NOMO-1 treated with DMSO at 0.1 percent for 48 hours (cell line): Measurements from ENCODE around the gene AKAP13.

Source experiments
- DNase-seq: peaks from one replicate; lab custom pipeline; 2025; ENCODE audit not compliant: unreplicated experiment; lab: John Stamatoyannopoulos, UW

The AKAP13 gene

GRCh38 chr15:85749261-85750151 is 369.1 kb downstream of the AKAP13 start:
- no peak for DNase-seq

GRCh38 chr15:85750319-85751290 is 370.2 kb downstream of the AKAP13 start:
- DNase-seq: no peak

GRCh38 chr15:85751291-85752123 is 371.1 kb downstream of the AKAP13 start:
- DNase-seq: no peak

DNA sequence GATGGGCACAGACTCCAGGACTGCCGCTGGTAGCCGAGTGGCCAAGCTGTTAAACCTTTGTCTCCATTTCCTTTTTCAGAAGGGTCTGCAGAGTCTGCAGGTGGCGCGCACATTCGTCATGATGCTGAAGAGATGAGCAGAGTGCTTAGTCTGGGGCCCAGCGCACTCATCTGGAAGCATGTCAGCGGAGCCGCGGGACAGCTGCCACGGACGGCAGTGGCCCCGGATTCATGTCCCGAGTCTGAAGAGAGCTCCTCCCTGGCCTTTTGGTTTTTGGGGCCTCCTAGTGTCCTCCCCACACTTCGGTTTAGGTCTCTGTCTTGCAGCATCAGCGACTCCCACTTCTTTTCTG is 371.7 kb downstream of the AKAP13 start:
- DNase-seq: no peak

GRCh38 chr15:85752491-85752961 is 372.1 kb downstream of the AKAP13 start:
- DNase-seq: no peak

DNA sequence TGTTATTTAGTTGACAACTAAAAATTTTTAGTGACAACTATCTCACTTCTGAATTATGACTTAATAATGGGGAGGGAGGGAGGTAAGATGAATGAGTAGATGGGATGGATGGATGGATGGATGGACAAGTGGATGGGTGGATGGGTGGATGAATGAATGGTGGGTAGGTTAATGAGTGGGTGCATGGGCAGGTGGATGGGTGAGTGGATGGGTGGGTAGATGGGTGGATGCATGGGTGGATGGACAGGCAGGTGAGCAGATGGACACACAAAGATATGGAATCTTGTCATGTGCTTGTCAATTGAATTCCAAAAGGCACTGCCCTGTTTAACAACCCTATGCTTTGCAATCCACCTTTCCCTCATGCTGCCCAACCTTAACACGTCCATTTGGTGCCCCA is 372.9 kb downstream of the AKAP13 start:
- DNase-seq: no peak

DNA sequence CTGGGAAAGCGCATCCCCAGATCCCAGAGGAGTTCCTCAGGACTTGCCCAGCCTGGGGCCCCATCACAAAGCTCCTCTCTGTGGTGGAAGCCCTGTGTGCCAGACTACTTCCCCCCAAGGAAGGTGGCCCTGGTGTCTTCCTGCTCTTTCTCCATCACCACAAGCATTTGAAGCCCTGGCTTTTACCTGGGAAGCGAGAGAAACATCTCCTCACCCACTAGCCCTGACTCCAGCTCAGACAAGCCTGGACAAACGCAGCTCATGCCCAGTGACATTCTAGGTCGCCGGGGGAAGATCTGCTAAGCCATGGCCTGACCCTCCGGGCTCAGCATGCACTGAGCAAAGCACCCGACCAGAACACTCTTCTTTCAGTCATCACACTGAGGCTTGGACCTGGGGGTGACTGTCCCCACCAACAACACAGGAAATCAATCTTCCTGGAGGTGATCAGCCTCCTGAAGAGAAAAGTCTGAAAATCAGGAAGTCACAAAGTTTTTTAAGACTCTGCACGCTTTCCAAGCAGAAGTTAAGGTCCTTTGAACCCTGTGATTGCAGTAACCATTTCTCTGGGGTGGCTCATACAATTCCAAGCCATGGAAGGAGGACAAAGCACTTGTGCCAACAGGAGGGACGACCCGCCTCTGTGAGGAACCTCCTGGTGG is 373.5 kb downstream of the AKAP13 start:
- peak; percentile 20 for DNase-seq

DNA sequence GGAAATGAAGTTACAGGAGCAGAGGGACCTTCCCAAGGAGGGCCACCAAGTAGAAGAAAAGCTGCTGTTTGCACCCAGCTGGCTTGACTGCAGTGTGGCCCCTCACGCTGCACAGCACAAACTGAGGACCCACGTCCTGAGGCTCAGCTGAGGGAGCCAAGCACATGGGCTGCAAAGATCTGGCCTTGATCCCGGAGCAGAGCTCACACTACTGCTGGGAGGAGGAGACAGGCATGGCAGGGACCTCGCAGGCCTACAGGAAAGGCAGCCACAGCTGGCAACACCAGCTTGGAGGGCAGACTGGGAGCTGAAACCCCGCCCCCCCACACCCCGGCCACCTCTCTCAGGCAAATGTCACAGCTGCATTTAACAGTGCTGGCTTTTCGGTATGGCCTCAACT is 374.6 kb downstream of the AKAP13 start:
- no peak for DNase-seq

GRCh38 chr15:85755471-85755870 is 375.1 kb downstream of the AKAP13 start:
- DNase-seq: no peak

DNA sequence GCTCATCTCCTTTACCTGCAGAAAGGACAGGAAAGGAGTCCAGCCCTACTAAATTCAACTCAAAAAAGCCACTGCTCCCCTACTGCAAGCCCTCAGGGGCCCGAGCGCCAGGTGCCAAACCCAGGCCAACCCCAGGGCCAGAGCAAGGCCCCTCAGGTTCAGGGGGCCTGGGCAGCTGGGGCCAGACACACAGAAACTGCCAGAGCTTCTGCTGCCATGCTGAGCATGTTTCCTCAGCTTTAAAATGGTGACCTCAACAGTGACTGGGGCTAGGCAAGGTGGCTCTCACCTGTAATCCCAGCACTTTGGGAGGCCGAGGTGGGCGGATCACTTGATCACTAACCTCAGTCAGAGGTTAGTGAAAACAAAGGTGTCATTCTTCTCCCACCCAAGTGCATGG is 375.5 kb downstream of the AKAP13 start:
- no peak for DNase-seq

- no peak for DNase-seq
Observed at GRCh38 chr15:85756411-85757072, 376.1 kb downstream of the AKAP13 start.

DNA sequence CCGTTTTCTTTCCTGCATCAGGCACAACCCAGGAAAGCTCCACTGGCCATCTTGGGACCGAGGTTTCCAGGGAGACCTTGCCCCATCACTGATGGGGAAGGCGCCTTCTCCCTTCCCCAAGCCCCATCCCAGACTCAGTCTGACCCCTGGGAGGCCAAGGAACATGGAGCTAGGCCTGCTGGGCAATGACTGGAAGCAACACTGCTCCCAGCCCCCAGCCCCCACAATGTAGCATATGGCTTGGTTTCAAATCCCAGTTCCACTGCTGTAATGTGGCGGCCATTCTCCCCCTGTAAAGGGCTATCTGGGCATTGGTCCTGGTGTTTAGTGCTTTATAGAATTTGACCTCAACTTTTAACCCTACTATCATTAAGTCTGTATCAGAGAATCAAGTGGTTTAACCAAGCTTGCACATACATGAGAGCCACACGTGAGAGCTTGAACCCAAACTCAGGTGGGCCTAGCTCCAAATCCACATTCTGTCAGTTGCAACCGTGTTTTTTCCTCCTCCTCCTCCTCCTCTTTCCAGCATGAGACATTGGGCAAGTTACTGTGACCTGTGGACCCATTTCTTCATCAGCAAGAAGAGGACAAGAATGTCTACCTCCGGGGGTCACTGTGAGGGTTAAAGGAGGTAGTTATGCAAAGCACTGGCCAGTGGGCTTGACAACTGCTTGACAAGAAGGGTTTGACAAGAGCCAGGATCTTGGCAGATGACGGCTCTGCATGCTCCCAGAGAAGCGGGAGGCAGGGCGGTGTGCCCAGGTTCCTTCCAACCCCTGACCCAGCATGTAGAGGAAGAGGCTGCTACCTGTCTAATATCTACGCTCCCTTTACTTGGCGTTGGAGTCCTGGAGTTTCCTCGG is 376.9 kb downstream of the AKAP13 start:
- no peak for DNase-seq

- DNase-seq: no peak
Observed at GRCh38 chr15:85757939-85758654, 377.7 kb downstream of the AKAP13 start.

DNA sequence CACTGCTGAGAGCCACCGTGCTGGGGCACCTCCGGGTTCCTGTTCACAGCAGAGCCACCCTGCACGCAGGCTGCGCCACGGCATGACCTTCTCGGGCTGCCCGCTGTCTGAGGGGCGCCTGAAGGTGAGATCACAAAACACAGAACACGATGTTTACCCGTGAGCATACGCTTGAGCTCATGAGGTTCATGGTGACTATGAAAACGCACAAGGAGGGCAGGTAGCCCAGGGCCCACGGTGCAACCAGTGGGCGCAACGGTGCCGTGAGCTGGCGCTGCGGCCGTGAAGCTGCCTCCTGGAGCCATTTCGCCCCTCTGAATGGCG is 378.2 kb downstream of the AKAP13 start:
- no peak for DNase-seq

- no peak for DNase-seq
Observed at GRCh38 chr15:85759376-85759775, 379.0 kb downstream of the AKAP13 start.

DNA sequence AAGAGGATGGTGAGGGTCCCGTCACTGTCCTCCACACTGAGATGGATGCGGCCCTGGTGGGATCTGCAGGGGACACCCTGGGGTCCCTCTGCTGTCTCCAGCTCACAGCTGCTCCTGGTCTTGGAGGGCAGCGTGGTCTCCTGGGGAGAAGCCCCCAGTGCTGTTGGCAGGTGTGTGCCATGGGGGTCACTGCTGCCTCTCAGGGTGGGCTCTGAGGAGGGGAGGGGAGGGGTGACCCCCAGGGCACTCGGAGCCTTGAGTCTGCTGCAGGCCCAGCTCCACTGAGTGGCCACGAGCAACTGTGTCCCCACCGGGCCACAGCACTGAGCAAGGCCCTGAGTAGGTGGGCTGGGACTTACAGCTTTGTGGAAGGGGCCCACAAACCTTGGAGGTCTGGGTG is 379.6 kb downstream of the AKAP13 start:
- DNase-seq: no peak

DNA sequence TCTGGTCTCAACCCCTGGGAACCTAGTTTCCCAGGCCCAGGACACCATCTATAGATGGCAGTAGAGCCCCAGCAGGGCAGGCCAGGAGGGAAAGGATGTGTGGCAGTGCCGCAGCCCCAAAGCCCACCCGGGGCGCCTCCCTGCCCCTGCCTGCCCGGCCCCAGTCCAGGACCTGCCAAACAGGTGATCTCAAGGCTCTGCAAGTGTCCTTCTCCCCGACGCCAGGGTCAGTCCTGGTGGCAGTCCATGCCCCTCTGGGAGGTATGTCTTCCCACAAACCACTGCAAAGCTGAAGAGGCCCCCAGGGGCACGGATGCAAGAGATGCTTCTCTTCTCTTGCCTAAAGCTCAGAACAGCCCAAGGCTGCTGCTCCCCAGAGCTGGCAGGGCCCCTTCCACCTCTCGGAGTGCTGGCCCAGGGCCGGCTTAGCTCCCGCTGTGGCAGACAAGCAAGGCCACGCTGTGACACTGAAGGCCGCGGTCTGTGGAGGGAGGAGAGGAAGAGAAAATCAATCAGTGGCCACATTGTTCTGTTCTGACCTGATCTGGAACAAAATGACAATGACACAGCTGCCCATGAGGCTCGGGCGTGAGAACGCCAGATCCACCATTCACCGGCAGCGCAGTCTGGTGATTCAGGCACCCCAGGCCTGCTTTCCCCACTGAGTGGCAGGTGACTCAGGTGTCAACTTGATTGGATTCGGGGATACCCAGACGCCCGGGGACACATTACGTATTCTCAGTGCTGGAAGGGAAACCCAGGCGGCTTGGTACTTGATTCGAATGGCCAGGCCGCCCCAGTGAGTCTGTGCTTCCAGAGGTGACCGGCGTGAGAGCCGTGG is 380.3 kb downstream of the AKAP13 start:
- DNase-seq: no peak

DNA sequence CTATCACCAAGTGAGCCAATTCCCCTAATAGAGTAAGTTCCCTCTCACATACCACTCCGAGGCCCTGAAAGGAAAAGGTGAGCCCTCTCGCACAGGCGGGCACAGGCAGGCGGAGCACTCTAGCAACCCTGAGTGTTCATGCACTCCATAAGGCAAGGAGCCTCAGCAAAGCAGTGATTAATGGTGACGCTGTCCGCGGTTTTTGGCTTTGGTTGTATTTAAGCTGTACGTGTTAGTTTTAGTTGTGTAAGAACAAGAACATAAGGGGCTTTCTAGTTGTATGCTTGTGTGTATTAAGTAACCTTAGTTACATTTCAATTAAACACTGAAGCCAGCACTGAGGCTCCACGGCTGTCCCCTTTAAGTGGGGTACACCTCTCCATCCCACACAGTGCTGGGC is 381.2 kb downstream of the AKAP13 start:
- no peak for DNase-seq
